GM12874 (cell line): ENCODE data around the gene MAP1A.

Experiments
- TF ChIP-seq, protein P1 (sequence below): IDR thresholded peaks from 2 replicates; pipeline ENCODE4 v1.5.1; 2011; ENCODE audit warnings: low read depth, mild to moderate bottlenecking, control low read depth, low read length, moderate library complexity; ENCODE audit not compliant: insufficient read depth

Gene MAP1A

DNA sequence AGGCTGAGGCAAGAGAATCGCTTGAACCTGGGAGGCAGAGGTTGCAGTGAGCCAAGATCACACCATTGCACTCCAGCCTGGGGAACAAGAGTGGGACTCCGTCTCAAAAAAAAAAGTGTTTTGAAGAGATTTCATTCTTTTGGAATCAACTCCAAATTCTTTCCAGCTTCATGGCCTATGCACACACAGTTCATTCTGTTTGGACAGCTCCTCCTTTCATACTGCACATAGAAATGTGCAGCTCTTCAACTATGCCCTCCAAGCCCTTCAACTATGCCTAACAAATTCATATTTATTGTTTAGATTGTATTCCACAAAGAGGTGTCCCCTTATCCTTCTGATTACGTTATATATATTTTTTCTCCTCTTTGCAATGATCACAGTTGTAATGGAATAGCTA lies 28.6 kb upstream of the MAP1A start:
- TF ChIP-seq, protein P1, sequence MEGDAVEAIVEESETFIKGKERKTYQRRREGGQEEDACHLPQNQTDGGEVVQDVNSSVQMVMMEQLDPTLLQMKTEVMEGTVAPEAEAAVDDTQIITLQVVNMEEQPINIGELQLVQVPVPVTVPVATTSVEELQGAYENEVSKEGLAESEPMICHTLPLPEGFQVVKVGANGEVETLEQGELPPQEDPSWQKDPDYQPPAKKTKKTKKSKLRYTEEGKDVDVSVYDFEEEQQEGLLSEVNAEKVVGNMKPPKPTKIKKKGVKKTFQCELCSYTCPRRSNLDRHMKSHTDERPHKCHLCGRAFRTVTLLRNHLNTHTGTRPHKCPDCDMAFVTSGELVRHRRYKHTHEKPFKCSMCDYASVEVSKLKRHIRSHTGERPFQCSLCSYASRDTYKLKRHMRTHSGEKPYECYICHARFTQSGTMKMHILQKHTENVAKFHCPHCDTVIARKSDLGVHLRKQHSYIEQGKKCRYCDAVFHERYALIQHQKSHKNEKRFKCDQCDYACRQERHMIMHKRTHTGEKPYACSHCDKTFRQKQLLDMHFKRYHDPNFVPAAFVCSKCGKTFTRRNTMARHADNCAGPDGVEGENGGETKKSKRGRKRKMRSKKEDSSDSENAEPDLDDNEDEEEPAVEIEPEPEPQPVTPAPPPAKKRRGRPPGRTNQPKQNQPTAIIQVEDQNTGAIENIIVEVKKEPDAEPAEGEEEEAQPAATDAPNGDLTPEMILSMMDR, result no peak

DNA sequence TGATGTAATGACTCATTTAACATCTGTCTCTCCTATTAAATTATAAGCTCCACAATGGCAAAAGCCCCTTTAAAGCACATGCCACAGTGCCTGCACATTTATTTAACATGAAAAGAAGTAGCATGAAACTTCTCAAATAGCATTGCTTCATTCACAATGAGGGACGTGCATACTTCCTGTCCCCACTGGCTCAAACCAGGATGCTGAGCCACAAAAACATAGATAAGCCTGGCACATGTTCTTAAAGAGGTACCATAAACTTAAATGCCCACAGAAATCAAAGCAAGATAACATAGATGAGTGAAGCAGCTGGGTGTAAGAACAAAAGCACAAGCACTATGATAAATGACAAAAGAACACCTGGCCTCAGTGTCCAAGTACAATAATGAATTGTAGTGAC lies 28.2 kb upstream of the MAP1A start:
- TF ChIP-seq, protein P1, result no peak

DNA sequence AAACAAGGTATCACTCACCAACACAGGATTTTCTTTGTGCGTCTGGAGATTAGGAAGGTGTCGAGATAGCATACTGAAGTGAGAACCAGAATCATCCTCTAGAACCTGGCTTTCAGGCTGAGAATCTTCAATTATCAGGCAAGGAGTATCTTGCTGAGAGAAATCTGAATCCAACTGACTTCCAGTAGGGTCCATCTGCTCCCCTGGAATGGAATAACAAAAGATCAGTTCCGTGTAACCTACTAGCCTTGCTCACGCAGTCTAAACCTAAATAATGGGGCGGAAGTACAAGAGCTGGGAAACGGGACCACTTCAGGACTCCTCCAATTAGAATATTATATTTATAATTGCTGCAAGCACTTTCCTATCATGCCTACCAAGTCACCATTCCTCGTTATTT lies 25.1 kb upstream of the MAP1A start:
- TF ChIP-seq, protein P1, result no peak

DNA sequence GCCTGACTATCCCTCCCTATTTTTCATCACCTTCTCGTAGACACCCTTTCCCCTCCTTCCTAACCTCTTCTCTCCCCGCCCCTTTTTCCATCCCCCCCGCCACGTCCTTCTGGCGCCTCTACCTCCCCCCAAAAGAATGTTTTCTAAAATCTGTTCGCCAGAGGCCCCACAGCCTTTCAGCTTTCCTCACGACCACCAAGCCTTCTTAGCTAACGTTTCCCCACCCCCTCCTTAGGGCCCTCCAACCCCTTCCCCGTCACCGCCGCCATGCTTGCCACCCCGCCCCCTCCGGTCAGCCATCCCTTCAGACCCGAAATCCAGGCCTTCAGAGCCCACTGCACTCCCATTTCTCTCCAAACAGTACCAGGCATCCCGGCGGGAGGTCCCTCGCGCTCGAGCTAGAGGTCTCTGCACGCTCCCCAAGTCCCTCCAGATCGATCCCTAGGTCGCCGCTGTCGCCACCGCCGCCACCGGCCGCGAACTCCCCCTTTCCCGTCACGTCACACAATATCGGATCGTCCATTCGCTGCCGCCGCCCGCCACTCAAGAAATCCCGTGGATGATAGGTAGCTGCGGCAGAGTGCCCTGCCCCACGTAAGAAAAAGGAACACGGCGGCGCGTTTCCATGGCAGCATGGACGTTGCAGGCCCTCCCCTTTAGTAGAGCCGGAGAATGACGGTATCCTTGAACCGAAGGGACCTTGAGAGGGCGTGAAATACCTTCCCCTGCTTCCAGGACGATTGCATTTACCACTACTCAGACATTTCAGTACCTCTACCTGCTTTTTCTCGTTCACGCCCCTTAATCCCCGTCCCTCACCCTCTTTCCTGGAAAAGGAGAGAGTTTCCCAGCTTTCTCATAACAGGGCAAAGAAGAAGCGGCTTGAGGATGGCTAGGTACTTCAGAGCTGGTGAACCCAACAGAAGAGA lies 24.5 kb upstream of the MAP1A start, which contains the start of gene TP53BP1:
TSS of gene TP53BP1 (minus strand) at position 484 of the 929 bp plus-strand sequence. CDS start at position 371, 113 bp downstream.
- TF ChIP-seq, protein P1, result no peak

DNA sequence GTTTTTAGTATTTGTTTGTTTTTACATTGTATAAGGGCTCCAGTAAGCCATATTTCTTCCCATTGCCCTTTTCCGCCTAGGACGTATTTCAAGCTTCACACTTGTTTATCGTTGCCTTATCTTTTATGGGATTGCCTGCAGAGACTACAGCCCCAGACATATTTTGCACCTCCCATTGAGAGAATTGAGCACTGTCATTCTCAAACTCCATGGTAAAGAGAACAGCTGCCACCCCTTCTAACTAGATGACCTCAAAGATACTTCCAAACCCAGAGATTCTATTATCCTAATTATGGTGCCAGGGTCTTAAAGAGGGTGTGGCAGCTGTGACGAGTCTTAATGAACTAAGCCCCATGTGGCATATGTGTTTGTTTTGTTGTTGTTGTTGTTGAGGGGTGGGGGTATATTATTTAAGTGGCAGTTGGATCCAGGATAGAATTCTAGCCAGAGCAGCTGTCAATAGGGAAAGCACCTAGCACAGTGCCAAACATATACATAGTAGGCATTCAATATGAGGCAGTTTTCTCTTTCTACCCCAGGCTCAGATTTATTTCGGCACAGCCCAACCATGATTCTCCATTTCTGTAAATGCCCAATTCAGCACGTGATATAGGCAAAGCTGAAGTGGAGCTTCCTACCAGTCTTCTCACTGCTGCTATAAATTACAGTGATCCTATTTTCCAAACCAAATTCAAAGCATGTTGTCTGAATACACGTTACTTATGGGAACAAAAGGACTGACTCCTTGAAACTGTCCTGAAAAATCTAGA lies 23.5 kb upstream of the MAP1A start:
- TF ChIP-seq, protein P1, result no peak

DNA sequence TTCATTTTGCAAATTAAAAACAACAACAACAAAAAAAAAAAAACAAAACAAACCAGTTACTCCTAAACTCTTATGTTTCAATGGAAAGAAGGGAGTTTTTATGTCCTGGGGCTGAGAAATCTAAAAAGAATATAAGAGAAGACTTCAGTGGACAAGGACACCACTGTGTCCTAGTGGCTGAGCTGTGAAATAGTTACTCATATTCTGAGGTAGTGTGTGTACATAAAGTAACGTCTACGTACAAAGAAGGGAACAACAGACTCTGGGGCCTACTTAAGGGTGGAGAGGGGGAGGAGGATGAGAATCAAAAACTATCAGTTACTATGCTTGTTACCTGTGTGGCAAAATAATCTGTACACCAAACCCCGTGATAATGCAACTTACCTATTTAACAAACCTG lies 18.4 kb upstream of the MAP1A start:
- TF ChIP-seq, protein P1, result no peak

DNA sequence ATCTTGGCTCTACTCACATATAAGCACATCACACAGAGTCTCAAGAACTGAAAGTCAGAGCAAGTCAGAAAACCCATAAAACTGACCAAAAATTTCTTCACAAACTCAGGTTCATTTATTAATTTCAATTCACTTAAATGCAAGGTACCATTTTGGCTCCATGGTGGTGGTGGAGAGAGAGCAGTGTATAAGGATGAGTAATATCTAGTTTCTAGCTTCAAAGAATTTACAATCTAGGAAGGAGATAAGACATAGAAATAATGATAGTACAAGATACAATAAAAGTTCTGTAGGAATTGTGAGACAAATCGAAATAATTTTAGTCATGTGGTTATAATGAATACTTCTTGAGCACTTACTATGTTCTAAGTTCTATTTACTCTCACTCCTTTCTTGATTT lies 17.8 kb upstream of the MAP1A start:
- TF ChIP-seq, protein P1, result no peak
